ENCODE results near the gene ZFP42. TPM values are rescaled to one million over a fixed set of nuclear protein-coding genes. Genes with fewer than 3 reads are reported as not detected.

ZFP42 gene
- total RNA-seq, 1 experiment from 2014 or later: not detected

- DNase-seq: no peak
- Histone ChIP-seq H2AFZ (no peak overlapping the region), H3K4me1 (replicated peaks; ENCODE audit: insufficient read depth) (no peaks in the 10 kb centered on the region), H4K20me1 (ENCODE audit: insufficient read depth) (no peaks in the 10 kb centered on the region), H3K36me3 (ENCODE audit: low read depth) (no peaks in the 10 kb centered on the region), H3K79me2 (ENCODE audit: low read depth) (no peaks in the 10 kb centered on the region), H3F3A (ENCODE audit: insufficient read depth, low read depth) (no peaks in the 10 kb centered on the region), H3K27ac (no peak overlapping the region), H3K9me2 (ENCODE audit: insufficient read depth) (no peaks in the 10 kb centered on the region), H3K4me2 (no peak overlapping the region), H3K27me3 (ENCODE audit: insufficient read depth, low read depth) (no peaks in the 10 kb centered on the region), H3K9me3 (ENCODE audit: insufficient read depth, low read depth) (no peaks in the 10 kb centered on the region), H3K4me3 (no peak overlapping the region)
- CTCF ChIA-PET: no interaction called here
- POLR2A ChIA-PET (ENCODE audit: unreplicated experiment): no interaction called here
- TF ChIP-seq EZH2 (IDR thresholded peaks at IDR 0.05; ENCODE audit: low read depth): no peak
- TF ChIP-seq, protein P1, sequence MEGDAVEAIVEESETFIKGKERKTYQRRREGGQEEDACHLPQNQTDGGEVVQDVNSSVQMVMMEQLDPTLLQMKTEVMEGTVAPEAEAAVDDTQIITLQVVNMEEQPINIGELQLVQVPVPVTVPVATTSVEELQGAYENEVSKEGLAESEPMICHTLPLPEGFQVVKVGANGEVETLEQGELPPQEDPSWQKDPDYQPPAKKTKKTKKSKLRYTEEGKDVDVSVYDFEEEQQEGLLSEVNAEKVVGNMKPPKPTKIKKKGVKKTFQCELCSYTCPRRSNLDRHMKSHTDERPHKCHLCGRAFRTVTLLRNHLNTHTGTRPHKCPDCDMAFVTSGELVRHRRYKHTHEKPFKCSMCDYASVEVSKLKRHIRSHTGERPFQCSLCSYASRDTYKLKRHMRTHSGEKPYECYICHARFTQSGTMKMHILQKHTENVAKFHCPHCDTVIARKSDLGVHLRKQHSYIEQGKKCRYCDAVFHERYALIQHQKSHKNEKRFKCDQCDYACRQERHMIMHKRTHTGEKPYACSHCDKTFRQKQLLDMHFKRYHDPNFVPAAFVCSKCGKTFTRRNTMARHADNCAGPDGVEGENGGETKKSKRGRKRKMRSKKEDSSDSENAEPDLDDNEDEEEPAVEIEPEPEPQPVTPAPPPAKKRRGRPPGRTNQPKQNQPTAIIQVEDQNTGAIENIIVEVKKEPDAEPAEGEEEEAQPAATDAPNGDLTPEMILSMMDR (conservative IDR thresholded peaks at IDR 0.05): no peak
- intact Hi-C loops (cut with micrococcal nuclease; ENCODE audit: unreplicated experiment): loop anchor here (10.0 kb wide), 1 partner anchor 426 kb away; no protein-coding TSS in a partner anchor
- BruUV-seq (replicated peaks): no TSS peak
These were observed 33.5 kb downstream of the ZFP42 start for GRCh38 chr4:188029114-188029513.

DNA sequence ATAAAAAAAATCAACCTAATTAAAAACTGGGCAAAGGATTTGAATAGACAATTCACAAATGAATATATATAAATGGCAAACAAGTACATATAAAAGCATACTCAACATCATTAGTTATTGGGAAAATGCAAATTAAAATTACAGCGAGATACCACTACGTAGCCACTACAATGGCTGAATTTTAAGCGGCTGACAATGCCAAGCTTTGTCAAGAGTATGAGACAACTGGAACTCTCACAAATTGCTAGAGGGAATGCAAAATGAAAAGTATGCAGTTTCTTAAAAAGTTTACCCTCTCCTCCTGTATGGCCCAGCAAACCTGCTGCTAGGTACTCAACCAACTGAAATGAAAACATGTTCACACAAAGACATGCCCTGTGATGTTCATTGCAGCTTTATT lies 34.8 kb downstream of the ZFP42 start:
- CTCF ChIA-PET: no interaction called here
- BruUV-seq (replicated peaks): no TSS peak
- no peaks in the 10 kb centered on the region for H3K9me3 ChIP-seq (ENCODE audit: insufficient read depth, low read depth)

GRCh38 chr4:188031751-188032150 lies 36.2 kb downstream of the ZFP42 start:
- no TSS peak for BruUV-seq (replicated peaks)
- H3K4me2 ChIP-seq: no peak overlapping the region
- CTCF ChIA-PET: no interaction called here

More for the DNA sequence above, 34.8 kb downstream of the ZFP42 start:
- Histone ChIP-seq H3K27ac (no peak overlapping the region), H3K27me3 (ENCODE audit: insufficient read depth, low read depth) (no peaks in the 10 kb centered on the region), H3K79me2 (ENCODE audit: low read depth) (no peaks in the 10 kb centered on the region), H3K4me2 (no peak overlapping the region), H3K4me3 (no peak overlapping the region), H3K4me1 (replicated peaks; ENCODE audit: insufficient read depth) (no peaks in the 10 kb centered on the region), H3K36me3 (ENCODE audit: low read depth) (no peaks in the 10 kb centered on the region), H4K20me1 (ENCODE audit: insufficient read depth) (no peaks in the 10 kb centered on the region), H3K9me2 (ENCODE audit: insufficient read depth) (no peaks in the 10 kb centered on the region), H3F3A (ENCODE audit: insufficient read depth, low read depth) (no peaks in the 10 kb centered on the region), H2AFZ (no peak overlapping the region)
- POLR2A ChIA-PET (ENCODE audit: unreplicated experiment): no interaction called here
- no peak for TF ChIP-seq EZH2 (IDR thresholded peaks at IDR 0.05; ENCODE audit: low read depth)
- TF ChIP-seq, protein P1 (conservative IDR thresholded peaks at IDR 0.05): no peak
- no peak for DNase-seq
- intact Hi-C loops (cut with micrococcal nuclease; ENCODE audit: unreplicated experiment): no loop called here

More at GRCh38 chr4:188031751-188032150, 36.2 kb downstream of the ZFP42 start:
- Histone ChIP-seq H3K27me3 (ENCODE audit: insufficient read depth, low read depth) (no peaks in the 10 kb centered on the region), H3K4me1 (replicated peaks; ENCODE audit: insufficient read depth) (no peaks in the 10 kb centered on the region), H3K4me3 (no peak overlapping the region), H3F3A (ENCODE audit: insufficient read depth, low read depth) (no peaks in the 10 kb centered on the region), H4K20me1 (ENCODE audit: insufficient read depth) (no peaks in the 10 kb centered on the region), H3K79me2 (ENCODE audit: low read depth) (no peaks in the 10 kb centered on the region), H3K36me3 (ENCODE audit: low read depth) (no peaks in the 10 kb centered on the region), H3K27ac (no peak overlapping the region), H3K9me2 (ENCODE audit: insufficient read depth) (no peaks in the 10 kb centered on the region), H3K9me3 (ENCODE audit: insufficient read depth, low read depth) (no peaks in the 10 kb centered on the region), H2AFZ (no peak overlapping the region)
- POLR2A ChIA-PET (ENCODE audit: unreplicated experiment): no interaction called here
- TF ChIP-seq, protein P1 (conservative IDR thresholded peaks at IDR 0.05): no peak
- no peak for TF ChIP-seq EZH2 (IDR thresholded peaks at IDR 0.05; ENCODE audit: low read depth)
- intact Hi-C loops (cut with micrococcal nuclease; ENCODE audit: unreplicated experiment): no loop called here
- DNase-seq: no peak

Measured in PC-9 (cell line).